ENCODE measurements around the gene CD7. TPM values are rescaled to one million over a fixed set of nuclear protein-coding genes. Genes with fewer than 3 reads are reported as not detected.
A peak's percentile ranks its signal among the peaks of the same experiment; 100 is the strongest.

The CD7 gene
- polyA plus RNA-seq, 3 donors, result 0.38 to 3.6 (median 0.42) TPM

DNA sequence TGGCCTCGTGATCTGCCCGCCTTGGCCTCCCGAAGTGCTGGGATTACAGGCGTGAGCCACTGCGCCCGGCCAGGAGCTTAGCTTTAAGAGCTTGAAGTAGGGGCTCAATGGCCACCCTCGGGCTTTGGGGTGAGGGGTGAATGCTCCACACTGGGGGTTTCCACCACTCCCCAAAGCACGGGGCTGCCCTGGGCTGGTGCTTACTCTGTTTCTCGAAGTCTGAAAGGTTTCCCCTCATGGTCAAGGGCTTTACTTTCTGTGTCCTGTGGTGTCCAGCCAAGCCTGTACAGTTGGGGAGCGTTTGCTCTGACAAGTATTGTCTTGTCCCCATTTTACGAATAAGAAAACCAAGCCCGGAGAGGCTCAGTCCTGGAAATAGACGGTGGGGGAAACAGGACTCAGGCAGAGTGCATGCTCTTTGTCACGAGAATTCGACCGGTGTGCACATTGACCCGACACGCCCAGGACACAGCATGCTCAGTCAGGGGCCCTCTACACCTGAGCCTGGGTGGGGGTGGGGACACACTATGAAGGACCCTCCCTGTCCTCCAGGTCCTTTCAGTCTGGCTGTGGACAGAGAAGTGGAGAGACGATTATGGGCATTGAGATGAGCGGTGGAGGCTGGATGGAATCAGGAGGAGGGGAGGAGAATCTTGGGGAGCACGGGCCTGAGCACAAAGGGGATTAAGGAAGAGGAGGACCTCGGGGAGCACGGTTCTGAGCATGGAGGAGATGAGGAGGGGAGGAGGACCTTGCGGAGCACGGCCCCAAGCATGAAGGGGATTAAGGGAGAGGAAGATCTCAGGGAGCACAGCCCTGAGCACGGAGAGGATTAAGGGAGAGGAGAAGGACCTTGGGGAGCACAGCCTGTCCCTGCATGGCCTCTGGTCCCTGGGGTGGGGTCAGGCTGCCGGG lies 7.5 kb downstream of the CD7 start:
- no peaks in the 10 kb centered on the region for H3K79me2 ChIP-seq (ENCODE audit: insufficient read depth, low read length)
- WGBS (ENCODE audit: insufficient coverage), result 93% methylated on average over 24 of the region's 27 CpGs
- H3K4me1 Mint-ChIP-seq, result peaks cover 16% of the 10 kb centered on the region
- H3K4me1 ChIP-seq (ENCODE audit: control insufficient read depth in 1 of 2, insufficient read depth in 2 of 2, low read length in 2 of 2), result peaks cover 8 to 10% of the 10 kb centered on the region in 2 donors
- H2AFZ ChIP-seq (ENCODE audit: insufficient read depth, low read depth, low read length, poor library complexity, severe bottlenecking), result no peak overlapping the region
- H3K9me3 ChIP-seq (replicated peaks in 1 of 2; ENCODE audit: control insufficient read depth in 1 of 2, insufficient read depth in 1 of 2, low read length in 2 of 2), result no peaks in the 10 kb centered on the region
- peaks cover 18 to 37% (median 28%) of the 10 kb centered on the region in 3 donors for H3K27me3 Mint-ChIP-seq (ENCODE audit: low read depth in 3 of 3)
- H3K4me3 ChIP-seq (replicated peaks in 1 of 3; ENCODE audit: low read depth in 2 of 3, low read length in 3 of 3), result no peak overlapping the region
- intact Hi-C loops (cut with micrococcal nuclease), result no loop called here
- H3K27ac Mint-ChIP-seq, result no peak overlapping the region
- H3K9ac ChIP-seq (ENCODE audit: insufficient read depth, low read length, poor library complexity, severe bottlenecking), result no peak overlapping the region
- no peak for DNase-seq
- H3K36me3 ChIP-seq (replicated peaks in 1 of 2; ENCODE audit: control insufficient read depth in 1 of 2, insufficient read depth in 2 of 2, low read length in 2 of 2), result no peaks in the 10 kb centered on the region
- H3K9me3 Mint-ChIP-seq, result peaks cover 0 to 5% (median 0%) of the 10 kb centered on the region in 7 donors
- no peak overlapping the region for H3K27ac ChIP-seq (ENCODE audit: low read depth in 1 of 2, low read length in 2 of 2)
- peaks cover 0 to 5% of the 10 kb centered on the region in 2 donors for H3K27me3 ChIP-seq (ENCODE audit: control insufficient read depth in 2 of 2, insufficient read depth in 2 of 2, low read length in 2 of 2)
- no peak overlapping the region for H3K4me2 ChIP-seq (replicated peaks; ENCODE audit: extremely low read depth, low read length, poor library complexity, severe bottlenecking)
- no peaks in the 10 kb centered on the region for H3K36me3 Mint-ChIP-seq
- TF ChIP-seq, protein P1, sequence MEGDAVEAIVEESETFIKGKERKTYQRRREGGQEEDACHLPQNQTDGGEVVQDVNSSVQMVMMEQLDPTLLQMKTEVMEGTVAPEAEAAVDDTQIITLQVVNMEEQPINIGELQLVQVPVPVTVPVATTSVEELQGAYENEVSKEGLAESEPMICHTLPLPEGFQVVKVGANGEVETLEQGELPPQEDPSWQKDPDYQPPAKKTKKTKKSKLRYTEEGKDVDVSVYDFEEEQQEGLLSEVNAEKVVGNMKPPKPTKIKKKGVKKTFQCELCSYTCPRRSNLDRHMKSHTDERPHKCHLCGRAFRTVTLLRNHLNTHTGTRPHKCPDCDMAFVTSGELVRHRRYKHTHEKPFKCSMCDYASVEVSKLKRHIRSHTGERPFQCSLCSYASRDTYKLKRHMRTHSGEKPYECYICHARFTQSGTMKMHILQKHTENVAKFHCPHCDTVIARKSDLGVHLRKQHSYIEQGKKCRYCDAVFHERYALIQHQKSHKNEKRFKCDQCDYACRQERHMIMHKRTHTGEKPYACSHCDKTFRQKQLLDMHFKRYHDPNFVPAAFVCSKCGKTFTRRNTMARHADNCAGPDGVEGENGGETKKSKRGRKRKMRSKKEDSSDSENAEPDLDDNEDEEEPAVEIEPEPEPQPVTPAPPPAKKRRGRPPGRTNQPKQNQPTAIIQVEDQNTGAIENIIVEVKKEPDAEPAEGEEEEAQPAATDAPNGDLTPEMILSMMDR (IDR thresholded peaks at IDR 0.05), result no peak
- no peaks in the 10 kb centered on the region for H4K20me1 ChIP-seq (ENCODE audit: insufficient read depth, low read length)
- no peak overlapping the region for H3K4me3 Mint-ChIP-seq

DNA sequence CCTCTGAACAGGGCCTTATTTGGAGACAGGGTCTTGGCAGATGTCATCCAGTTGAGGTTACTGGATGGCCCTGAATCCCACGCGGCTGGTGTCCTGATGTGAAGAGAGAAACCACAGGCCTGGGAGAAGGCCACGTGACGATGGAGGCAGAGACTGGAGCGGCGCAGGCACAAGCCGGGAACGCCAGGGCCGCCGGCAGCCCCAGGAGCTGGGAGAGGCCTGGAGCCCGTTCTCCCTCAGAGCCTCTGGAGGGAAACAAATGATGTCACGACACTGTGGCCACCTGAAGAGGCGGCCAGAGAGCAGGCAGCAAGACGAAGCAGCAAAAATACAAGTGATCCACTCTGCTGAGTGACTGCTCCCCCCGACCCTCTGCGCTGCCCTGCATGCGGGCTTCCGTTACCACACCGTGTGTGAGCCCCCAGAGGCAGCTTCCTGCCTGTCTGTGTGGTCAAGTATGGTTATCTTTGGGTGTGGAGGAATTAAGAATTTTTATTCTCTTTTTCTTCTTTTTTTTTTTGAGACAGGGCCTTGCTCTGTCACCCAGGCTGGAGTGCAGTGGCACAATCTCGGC lies 11.6 kb downstream of the CD7 start:
- H3K4me3 Mint-ChIP-seq, result peak overlapping the region in 1 of 2 donors; percentile 71
- peaks cover 14% of the 10 kb centered on the region for H3K4me1 Mint-ChIP-seq

More for the DNA sequence above, 11.6 kb downstream of the CD7 start:
- peaks cover 43 to 68% (median 52%) of the 10 kb centered on the region in 3 donors for H3K27me3 Mint-ChIP-seq (ENCODE audit: low read depth in 3 of 3)
- Histone ChIP-seq H2AFZ (ENCODE audit: insufficient read depth, low read depth, low read length, poor library complexity, severe bottlenecking) (no peak overlapping the region), H3K27me3 (ENCODE audit: control insufficient read depth in 2 of 2, insufficient read depth in 2 of 2, low read length in 2 of 2) (peaks cover 5 to 40% of the 10 kb centered on the region in 2 donors), H3K4me2 (replicated peaks; ENCODE audit: extremely low read depth, low read length, poor library complexity, severe bottlenecking) (no peak overlapping the region), H3K9me3 (replicated peaks in 1 of 2; ENCODE audit: control insufficient read depth in 1 of 2, insufficient read depth in 1 of 2, low read length in 2 of 2) (no peaks in the 10 kb centered on the region), H3K4me3 (replicated peaks in 1 of 3; ENCODE audit: low read depth in 2 of 3, low read length in 3 of 3) (no peak overlapping the region), H4K20me1 (ENCODE audit: insufficient read depth, low read length) (no peaks in the 10 kb centered on the region), H3K27ac (ENCODE audit: low read depth in 1 of 2, low read length in 2 of 2) (no peak overlapping the region), H3K79me2 (ENCODE audit: insufficient read depth, low read length) (no peaks in the 10 kb centered on the region), H3K4me1 (ENCODE audit: control insufficient read depth in 1 of 2, insufficient read depth in 2 of 2, low read length in 2 of 2) (peaks cover 0 to 4% of the 10 kb centered on the region in 2 donors), H3K9ac (ENCODE audit: insufficient read depth, low read length, poor library complexity, severe bottlenecking) (no peak overlapping the region), H3K36me3 (replicated peaks in 1 of 2; ENCODE audit: control insufficient read depth in 1 of 2, insufficient read depth in 2 of 2, low read length in 2 of 2) (no peaks in the 10 kb centered on the region)
- H3K27ac Mint-ChIP-seq, result no peak overlapping the region
- peaks cover 0 to 5% (median 2%) of the 10 kb centered on the region in 7 donors for H3K9me3 Mint-ChIP-seq
- 18% methylated on average over 15 of the region's 20 CpGs for WGBS (ENCODE audit: insufficient coverage)
- intact Hi-C loops (cut with micrococcal nuclease), result no loop called here
- no peaks in the 10 kb centered on the region for H3K36me3 Mint-ChIP-seq
- DNase-seq, result no peak
- TF ChIP-seq, protein P1 (IDR thresholded peaks at IDR 0.05), result no peak

Data from CD14-positive monocyte (primary cell).